ENCODE measurements around the gene CACNA1B.
"Not testable (repeated sequence)": the region's sequence is repeated elsewhere in the genome, so short reads cannot be mapped to it uniquely, and the experiment has no call there.

Gene CACNA1B

DNA sequence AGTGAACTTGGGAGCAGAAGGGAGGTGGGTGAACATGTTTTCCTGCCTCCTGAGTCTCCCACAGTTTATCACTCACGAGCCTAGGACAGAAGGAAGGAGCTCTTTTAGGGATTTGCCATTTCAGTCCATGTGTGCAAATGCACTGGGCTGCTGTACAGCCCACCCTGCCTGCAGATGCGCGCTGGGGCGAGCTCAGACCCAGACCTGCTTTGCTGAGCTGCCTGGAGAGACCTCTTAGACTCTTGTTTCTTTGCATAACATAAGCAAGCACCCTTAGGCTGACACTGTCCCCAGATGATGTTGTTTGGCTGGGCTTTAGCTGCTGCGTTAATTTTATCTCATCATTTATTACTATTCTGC is 199.0 kb downstream of the CACNA1B start:
- Mint-ChIP-seq H3K27ac (no peak overlapping the region), H3K4me1 (ENCODE audit: low read depth) (no peaks in the 10 kb centered on the region), H3K36me3 (ENCODE audit: low read depth) (no peaks in the 10 kb centered on the region), H3K4me3 (no peak overlapping the region), H3K27me3 (peaks cover 32% of the 10 kb centered on the region), H3K9me3 (no peaks in the 10 kb centered on the region)

DNA sequence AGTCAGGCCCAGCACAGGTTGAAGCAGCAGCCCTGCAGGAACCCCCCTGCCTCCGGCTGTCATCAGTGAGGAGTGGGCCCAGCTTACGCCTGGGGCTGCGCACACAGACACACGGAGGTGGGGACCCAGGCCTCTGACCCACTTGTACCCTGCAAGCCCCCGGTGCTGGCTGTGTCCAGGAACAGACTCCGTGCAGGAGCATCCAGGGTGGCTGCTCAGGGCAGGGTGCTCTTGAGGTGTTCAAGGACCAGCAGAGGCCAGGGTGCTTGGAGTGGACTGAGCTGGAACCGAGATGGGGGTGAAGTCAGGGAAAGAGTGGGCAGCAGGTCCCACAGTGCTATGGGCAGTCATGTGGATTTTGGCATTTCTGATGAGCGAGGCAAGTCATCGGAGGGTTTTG is 199.5 kb downstream of the CACNA1B start:
- Mint-ChIP-seq H3K9me3 (no peaks in the 10 kb centered on the region), H3K36me3 (ENCODE audit: low read depth) (no peaks in the 10 kb centered on the region), H3K27me3 (peaks cover 33% of the 10 kb centered on the region), H3K4me3 (no peak overlapping the region), H3K27ac (no peak overlapping the region), H3K4me1 (ENCODE audit: low read depth) (no peaks in the 10 kb centered on the region)

DNA sequence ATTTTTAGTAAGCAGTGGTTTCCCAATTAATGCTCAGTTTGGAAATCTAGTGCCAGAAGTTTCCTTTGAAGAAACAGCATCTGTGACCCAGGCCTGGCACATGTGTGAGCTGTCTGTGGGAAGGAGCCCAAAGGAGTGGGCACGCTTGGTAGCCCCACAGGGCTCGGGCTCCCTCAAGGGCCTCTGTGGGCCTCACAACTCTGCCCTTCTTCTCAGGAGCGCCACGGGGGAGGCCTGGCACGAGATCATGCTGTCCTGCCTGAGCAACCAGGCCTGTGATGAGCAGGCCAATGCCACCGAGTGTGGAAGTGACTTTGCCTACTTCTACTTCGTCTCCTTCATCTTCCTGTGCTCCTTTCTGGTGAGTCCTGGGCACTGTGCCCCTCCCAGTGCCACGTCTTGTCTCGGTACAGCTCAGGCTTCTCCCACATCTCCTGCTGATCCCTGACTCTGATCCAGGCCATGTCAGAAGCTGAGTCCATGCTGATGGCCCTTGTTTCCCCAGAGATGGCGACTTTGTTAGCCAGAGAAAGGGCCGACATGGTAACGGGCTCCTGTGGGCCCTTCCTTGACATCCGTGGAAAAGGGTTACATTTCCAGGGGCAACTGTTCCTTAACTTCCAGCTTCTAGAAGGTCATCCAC is 200.4 kb downstream of the CACNA1B start:
- Mint-ChIP-seq H3K36me3 (ENCODE audit: low read depth) (no peaks in the 10 kb centered on the region), H3K9me3 (no peaks in the 10 kb centered on the region), H3K27me3 (peaks cover 39% of the 10 kb centered on the region), H3K4me3 (no peak overlapping the region), H3K27ac (no peak overlapping the region), H3K4me1 (ENCODE audit: low read depth) (no peaks in the 10 kb centered on the region)

- H3K36me3 Mint-ChIP-seq (ENCODE audit: low read depth), result no peaks in the 10 kb centered on the region
- peaks cover 37% of the 10 kb centered on the region for H3K27me3 Mint-ChIP-seq
- H3K4me1 Mint-ChIP-seq (ENCODE audit: low read depth), result no peaks in the 10 kb centered on the region
- no peaks in the 10 kb centered on the region for H3K9me3 Mint-ChIP-seq
- no peak overlapping the region for H3K4me3 Mint-ChIP-seq
- H3K27ac Mint-ChIP-seq, result no peak overlapping the region
Measured at GRCh38 chr9:138078846-138079245, 201.3 kb downstream of the CACNA1B start.

- Mint-ChIP-seq H3K4me3 (no peak overlapping the region), H3K27ac (no peak overlapping the region), H3K27me3 (peaks cover 41% of the 10 kb centered on the region), H3K4me1 (ENCODE audit: low read depth) (no peaks in the 10 kb centered on the region), H3K9me3 (peaks cover 11% of the 10 kb centered on the region), H3K36me3 (ENCODE audit: low read depth) (no peaks in the 10 kb centered on the region)
Measured at GRCh38 chr9:138080979-138081378, 203.4 kb downstream of the CACNA1B start.

- Mint-ChIP-seq H3K36me3 (ENCODE audit: low read depth) (no peaks in the 10 kb centered on the region), H3K9me3 (peaks cover 11% of the 10 kb centered on the region), H3K27me3 (peaks cover 43% of the 10 kb centered on the region), H3K4me1 (ENCODE audit: low read depth) (no peaks in the 10 kb centered on the region), H3K4me3 (no peak overlapping the region), H3K27ac (no peak overlapping the region)
Measured at GRCh38 chr9:138082918-138083636, 205.5 kb downstream of the CACNA1B start.

- Mint-ChIP-seq H3K27me3 (peaks cover 39% of the 10 kb centered on the region), H3K4me3 (no peak overlapping the region), H3K9me3 (peaks cover 11% of the 10 kb centered on the region), H3K4me1 (ENCODE audit: low read depth) (no peaks in the 10 kb centered on the region), H3K36me3 (ENCODE audit: low read depth) (no peaks in the 10 kb centered on the region), H3K27ac (no peak overlapping the region)
Measured at GRCh38 chr9:138083873-138084272, 206.3 kb downstream of the CACNA1B start.

- Mint-ChIP-seq H3K9me3 (peaks cover 11% of the 10 kb centered on the region), H3K4me1 (ENCODE audit: low read depth) (no peaks in the 10 kb centered on the region), H3K27ac (no peak overlapping the region), H3K4me3 (no peak overlapping the region), H3K27me3 (peaks cover 33% of the 10 kb centered on the region), H3K36me3 (ENCODE audit: low read depth) (no peaks in the 10 kb centered on the region)
Measured at GRCh38 chr9:138085568-138085967, 208.0 kb downstream of the CACNA1B start.

GRCh38 chr9:138092057-138092456 is 214.5 kb downstream of the CACNA1B start:
- H3K27ac Mint-ChIP-seq; H3K27me3 Mint-ChIP-seq; H3K36me3 Mint-ChIP-seq (ENCODE audit: low read depth); H3K4me1 Mint-ChIP-seq (ENCODE audit: low read depth); H3K9me3 Mint-ChIP-seq; H3K4me3 Mint-ChIP-seq: not testable (repeated sequence)

DNA sequence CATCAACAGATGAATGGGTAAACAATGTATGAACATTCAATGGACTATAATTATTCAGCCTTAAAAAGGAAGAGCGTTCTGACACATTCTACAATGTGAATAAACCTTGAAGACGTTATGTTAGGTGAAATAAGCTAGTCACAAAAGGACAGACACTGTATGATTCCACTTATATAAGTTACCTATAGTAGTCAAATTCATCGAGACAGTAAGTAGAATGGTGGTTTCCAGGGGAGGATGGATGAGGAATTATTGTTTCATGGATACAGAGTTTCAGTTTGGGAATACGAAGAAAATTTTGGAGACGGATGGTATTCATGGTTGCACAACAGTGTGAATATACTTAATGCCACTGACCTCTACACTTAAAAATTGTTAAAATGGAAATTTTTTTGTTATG is 216.4 kb downstream of the CACNA1B start:
- H3K27ac Mint-ChIP-seq, result no peak overlapping the region
- no peaks in the 10 kb centered on the region for H3K9me3 Mint-ChIP-seq
- no peaks in the 10 kb centered on the region for H3K4me1 Mint-ChIP-seq (ENCODE audit: low read depth)
- no peaks in the 10 kb centered on the region for H3K36me3 Mint-ChIP-seq (ENCODE audit: low read depth)
- H3K4me3 Mint-ChIP-seq, result no peak overlapping the region
- peaks cover 5% of the 10 kb centered on the region for H3K27me3 Mint-ChIP-seq

DNA sequence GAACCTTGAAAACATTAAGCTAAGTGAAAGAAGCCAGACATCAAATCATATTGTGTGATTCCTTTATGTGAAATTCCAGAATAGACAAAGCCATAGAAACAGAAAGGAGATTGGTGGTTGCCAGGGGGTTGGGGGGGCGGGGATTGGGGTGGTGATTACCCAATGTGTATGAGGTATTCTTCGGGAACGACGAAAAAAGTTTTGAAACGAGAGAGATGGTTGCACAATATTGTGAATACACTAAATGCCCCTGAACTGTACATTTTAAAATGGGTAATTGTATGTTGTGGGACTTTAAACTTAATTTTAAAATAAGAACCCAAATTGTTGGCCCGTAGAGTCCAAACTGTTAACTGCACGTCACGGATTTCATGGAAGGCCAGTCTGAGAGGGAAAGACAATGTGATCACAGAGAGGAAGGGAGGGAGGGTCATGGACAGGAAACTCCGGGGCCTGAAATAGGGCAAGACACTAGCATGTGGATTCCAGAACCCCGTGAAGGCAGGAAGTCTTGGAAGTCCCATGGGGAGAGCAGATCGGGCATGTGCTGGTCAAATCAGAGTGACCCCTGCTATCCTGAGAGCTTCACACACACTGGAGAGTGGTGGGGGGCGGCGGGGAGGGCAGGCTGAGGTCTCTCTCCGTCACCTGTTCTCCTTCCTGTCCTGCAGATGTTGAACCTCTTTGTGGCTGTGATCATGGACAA is 218.4 kb downstream of the CACNA1B start:
- no peak overlapping the region for H3K4me3 Mint-ChIP-seq
- no peaks in the 10 kb centered on the region for H3K4me1 Mint-ChIP-seq (ENCODE audit: low read depth)
- no peaks in the 10 kb centered on the region for H3K27me3 Mint-ChIP-seq
- H3K36me3 Mint-ChIP-seq (ENCODE audit: low read depth), result no peaks in the 10 kb centered on the region
- no peaks in the 10 kb centered on the region for H3K9me3 Mint-ChIP-seq
- H3K27ac Mint-ChIP-seq, result no peak overlapping the region

GRCh38 chr9:138096519-138096845 is 218.9 kb downstream of the CACNA1B start:
- no peak overlapping the region for H3K27ac Mint-ChIP-seq
- no peaks in the 10 kb centered on the region for H3K36me3 Mint-ChIP-seq (ENCODE audit: low read depth)
- no peaks in the 10 kb centered on the region for H3K4me1 Mint-ChIP-seq (ENCODE audit: low read depth)
- H3K9me3 Mint-ChIP-seq, result no peaks in the 10 kb centered on the region
- H3K4me3 Mint-ChIP-seq, result no peak overlapping the region
- H3K27me3 Mint-ChIP-seq, result no peaks in the 10 kb centered on the region

DNA sequence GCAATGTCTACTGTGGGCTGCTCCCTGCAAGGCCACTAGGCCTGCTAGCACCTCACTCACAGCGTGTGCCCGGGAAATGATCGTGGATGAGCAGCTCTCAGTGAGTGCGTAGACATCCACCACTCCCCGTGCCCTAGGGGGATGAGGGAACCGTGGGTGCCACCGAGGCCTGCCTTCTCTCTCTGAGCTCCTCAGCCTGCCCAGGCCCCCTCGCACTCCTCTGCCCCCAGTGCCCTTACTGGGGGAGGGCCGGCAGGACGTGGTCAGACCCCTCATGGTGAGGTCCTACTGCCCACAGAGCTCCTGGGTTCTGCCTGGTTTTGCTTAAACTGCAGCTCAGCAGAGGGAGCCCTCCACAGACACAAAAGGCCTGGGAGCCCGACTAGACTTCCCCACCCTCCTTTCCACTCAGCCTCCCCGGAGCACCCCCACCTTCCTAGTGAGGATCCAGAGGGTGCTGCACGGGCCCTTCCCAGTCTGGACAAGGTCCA is 220.0 kb downstream of the CACNA1B start:
- Mint-ChIP-seq H3K27me3 (no peaks in the 10 kb centered on the region), H3K36me3 (ENCODE audit: low read depth) (no peaks in the 10 kb centered on the region), H3K9me3 (no peaks in the 10 kb centered on the region), H3K27ac (no peak overlapping the region), H3K4me3 (no peak overlapping the region), H3K4me1 (ENCODE audit: low read depth) (no peaks in the 10 kb centered on the region)

DNA sequence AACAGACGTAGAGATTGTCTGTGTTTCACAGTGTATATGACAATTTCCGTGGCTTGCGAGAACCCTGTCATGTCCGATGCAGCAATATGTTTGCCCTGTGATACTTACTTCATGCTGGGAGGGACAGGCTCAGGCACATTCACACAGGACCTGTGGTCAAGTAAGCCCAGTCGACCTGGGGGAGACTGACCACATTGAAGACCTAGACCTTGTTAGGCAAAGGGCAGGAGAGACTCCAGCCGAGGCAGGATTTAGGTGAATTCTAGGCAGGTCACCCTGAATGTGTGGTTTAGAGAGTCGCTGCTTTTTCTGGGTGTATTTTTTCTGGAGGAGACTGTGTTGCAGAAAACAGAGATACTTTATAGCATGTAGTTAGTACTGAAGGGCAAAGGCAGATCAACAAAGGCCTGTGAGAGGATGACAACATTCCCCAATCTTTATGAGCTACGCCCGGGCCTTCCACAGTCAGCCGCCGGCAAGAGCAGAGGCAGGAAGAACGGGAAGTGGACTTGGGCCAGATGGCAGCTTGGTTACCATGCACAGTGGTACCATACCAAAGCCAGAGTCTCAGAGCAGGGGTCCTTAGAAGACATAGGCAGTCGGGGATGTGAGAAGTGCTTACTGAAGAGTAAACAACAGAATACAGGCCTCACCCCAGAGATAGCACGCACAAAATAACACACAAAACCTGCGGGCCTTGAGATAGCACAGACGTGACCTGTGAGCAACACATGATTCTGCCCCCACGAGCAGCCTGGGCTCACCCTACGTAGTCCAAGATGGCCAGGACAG is 220.7 kb downstream of the CACNA1B start:
- Mint-ChIP-seq H3K4me1 (ENCODE audit: low read depth) (no peaks in the 10 kb centered on the region), H3K27ac (no peak overlapping the region), H3K27me3 (no peaks in the 10 kb centered on the region), H3K4me3 (no peak overlapping the region), H3K9me3 (no peaks in the 10 kb centered on the region), H3K36me3 (ENCODE audit: low read depth) (no peaks in the 10 kb centered on the region)

All from stimulated activated naive CD8-positive, alpha-beta T cell treated with anti-CD3 and anti-CD28 coated beads, Interleukin-15, Interleukin-2, amounts not matched to agents 100 ng/mL and 50 ng/mL, for 24 hours (primary cell).